T-helper 2 cell treated with Interferon-gamma antibody and Interleukin-4, amounts not matched to agents 5 μg/mL and 100 μg/mL, for 36 hours (primary cell): ENCODE measurements around the gene GRK5.
A peak's percentile ranks its signal among the peaks of the same experiment; 100 is the strongest.

Source experiments
- DNase-seq: peaks from one replicate; pipeline ENCODE4 v3.0.0; 2021; ENCODE audit warnings: low spot score
- H3K27ac Mint-ChIP-seq: one replicate; pipeline ENCODE4 v1.8.0; 2021; ENCODE audit warnings: mild to moderate bottlenecking, mixed read lengths
- H3K27me3 Mint-ChIP-seq: one replicate; pipeline ENCODE4 v1.8.0; 2021; ENCODE audit warnings: low read depth, mixed read lengths
- H3K36me3 Mint-ChIP-seq: one replicate; pipeline ENCODE4 v1.8.0; 2021; ENCODE audit warnings: low read depth, mixed read lengths
- H3K4me1 Mint-ChIP-seq: one replicate; pipeline ENCODE4 v1.8.0; 2021; ENCODE audit warnings: low read depth, mixed read lengths
- H3K4me3 Mint-ChIP-seq: one replicate; pipeline ENCODE4 v1.8.0; 2022; ENCODE audit warnings: mild to moderate bottlenecking, moderate library complexity, mixed read lengths
- H3K9me3 Mint-ChIP-seq: one replicate; pipeline ENCODE4 v1.8.0; 2021; ENCODE audit warnings: mixed read lengths

The GRK5 gene

DNA sequence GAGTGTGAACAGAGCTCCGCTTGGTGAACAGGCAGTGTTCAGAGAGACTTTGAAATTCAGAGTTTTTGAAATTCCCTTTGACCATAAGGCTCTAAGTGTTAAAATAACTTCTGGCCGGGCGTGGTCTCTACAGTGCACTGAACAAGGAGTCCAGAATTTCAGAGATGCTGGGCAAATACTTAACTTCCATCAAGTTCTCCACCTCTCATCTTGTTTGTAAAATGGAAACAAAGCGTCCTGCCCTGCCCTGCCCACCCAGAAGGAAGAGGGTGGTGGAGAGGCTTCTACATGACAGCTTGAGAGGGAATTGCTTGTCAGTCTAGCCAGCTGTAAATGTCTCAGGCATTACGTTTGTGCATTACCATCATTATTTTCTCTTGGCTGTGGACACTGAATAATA is 232.6 kb downstream of the GRK5 start:
- DNase-seq = no peak
- Mint-ChIP-seq H3K9me3 (no peaks in the 10 kb centered on the region), H3K36me3 (peaks cover 28% of the 10 kb centered on the region), H3K4me1 (peaks cover 2% of the 10 kb centered on the region), H3K4me3 (no peak overlapping the region), H3K27ac (no peak overlapping the region), H3K27me3 (no peaks in the 10 kb centered on the region)

DNA sequence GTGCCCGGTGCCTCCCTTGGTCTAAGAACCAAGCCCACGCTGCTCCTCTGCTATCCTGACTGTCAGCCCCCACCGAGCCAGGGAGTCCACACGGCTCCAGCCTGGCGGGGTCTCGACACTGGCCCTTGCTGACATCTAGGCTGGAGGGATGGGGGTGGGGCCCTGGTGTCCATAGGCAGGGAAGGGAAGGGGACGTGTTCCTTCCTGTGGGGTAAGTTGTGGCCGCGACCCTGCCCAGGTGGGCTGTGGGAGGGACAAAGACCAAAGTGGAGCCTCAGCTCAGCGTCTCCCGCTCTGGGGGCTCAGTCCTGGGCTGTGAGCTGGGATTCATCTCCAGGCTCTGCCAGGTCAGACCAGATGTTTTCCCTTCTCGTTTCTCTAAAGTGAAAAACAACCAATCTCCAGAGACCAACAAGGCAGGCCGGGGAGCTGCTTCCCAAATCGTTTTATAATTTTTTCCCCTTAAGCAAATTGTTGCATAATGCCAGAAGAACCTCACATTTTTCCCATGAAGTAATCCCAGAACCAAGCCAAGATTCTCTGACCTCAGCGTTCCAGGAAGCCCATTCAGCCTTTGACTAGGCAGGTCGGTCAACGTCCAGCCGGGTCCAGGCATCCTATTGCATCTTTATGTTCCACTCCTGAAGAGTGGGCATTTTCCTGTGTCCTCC is 233.9 kb downstream of the GRK5 start:
- Mint-ChIP-seq H3K9me3 (no peaks in the 10 kb centered on the region), H3K27ac (no peak overlapping the region), H3K4me3 (no peak overlapping the region), H3K4me1 (peaks cover 7% of the 10 kb centered on the region), H3K36me3 (peaks cover 22% of the 10 kb centered on the region), H3K27me3 (no peaks in the 10 kb centered on the region)
- no peak for DNase-seq

DNA sequence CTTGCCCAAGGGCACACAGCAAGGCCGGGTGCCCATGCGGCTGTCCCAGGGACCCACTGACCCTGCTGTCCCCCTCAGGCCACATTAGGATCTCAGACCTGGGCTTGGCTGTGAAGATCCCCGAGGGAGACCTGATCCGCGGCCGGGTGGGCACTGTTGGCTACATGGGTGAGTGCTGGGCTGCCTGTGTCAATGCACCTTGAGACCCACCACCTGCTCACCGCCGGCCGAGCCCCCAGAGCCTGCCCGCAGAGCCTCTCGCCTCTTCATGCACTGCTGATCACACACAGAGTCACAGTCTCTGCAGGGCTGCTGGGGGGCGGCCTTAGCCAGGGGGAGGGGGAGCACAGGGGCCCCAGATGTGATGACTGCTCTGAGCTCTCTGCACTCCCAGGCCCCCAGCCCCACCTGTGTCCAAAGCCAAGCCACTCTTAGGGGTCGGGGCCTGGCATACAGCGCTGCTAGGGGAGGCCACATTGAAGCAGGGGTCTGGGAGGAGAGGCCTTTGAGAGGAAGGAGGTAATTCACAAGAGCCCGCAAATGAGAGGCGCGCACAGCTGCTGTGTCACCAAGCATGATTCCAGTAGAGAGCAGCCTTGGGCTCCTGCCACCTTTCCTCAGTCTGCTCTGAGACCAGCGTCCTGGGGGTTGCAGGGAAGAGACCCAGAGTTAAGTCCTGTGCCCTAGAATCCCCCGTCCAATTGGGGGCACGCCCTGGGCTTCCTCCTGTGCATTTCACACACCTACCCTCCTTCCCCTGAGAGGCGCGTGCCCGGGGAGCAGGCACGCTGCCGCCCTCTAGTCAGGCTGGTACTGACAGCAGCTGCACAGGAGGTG is 234.8 kb downstream of the GRK5 start:
- peaks cover 20% of the 10 kb centered on the region for H3K36me3 Mint-ChIP-seq
- no peak for DNase-seq
- H3K9me3 Mint-ChIP-seq = no peaks in the 10 kb centered on the region
- no peaks in the 10 kb centered on the region for H3K27me3 Mint-ChIP-seq
- no peak overlapping the region for H3K4me3 Mint-ChIP-seq
- H3K4me1 Mint-ChIP-seq = peaks cover 7% of the 10 kb centered on the region
- no peak overlapping the region for H3K27ac Mint-ChIP-seq

DNA sequence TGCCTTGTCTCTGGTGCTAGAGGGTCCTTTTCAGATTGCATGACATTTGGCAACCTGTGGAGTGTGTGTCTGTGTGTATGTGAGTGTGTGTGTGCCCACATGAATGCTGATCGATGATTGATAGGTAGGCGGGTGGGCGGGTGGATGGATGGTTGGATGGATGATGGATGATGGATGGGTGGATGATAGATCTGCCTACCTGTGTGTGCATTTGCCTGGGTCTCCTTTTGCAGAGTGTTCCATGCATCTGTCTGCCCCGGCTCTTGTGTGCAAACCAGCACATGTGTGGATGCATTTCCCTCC is 235.3 kb downstream of the GRK5 start:
- DNase-seq = no peak
- Mint-ChIP-seq H3K36me3 (peaks cover 20% of the 10 kb centered on the region), H3K4me3 (no peak overlapping the region), H3K27me3 (no peaks in the 10 kb centered on the region), H3K9me3 (no peaks in the 10 kb centered on the region), H3K27ac (no peak overlapping the region), H3K4me1 (peaks cover 7% of the 10 kb centered on the region)

DNA sequence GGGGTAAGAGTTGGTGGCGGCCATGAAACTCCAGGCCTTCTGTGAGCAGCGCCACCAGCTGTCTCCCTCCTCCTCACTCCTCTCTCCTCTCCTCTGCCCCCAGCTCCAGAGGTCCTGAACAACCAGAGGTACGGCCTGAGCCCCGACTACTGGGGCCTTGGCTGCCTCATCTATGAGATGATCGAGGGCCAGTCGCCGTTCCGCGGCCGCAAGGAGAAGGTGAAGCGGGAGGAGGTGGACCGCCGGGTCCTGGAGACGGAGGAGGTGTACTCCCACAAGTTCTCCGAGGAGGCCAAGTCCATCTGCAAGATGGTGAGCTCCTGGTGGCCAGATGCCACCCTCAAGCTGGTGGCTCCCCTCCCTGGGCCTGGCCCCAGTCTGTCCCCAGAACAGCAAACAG is 236.1 kb downstream of the GRK5 start:
- DNase-seq = no peak
- Mint-ChIP-seq H3K9me3 (no peaks in the 10 kb centered on the region), H3K4me3 (no peak overlapping the region), H3K27me3 (no peaks in the 10 kb centered on the region), H3K27ac (no peak overlapping the region), H3K4me1 (peaks cover 7% of the 10 kb centered on the region), H3K36me3 (peaks cover 21% of the 10 kb centered on the region)

DNA sequence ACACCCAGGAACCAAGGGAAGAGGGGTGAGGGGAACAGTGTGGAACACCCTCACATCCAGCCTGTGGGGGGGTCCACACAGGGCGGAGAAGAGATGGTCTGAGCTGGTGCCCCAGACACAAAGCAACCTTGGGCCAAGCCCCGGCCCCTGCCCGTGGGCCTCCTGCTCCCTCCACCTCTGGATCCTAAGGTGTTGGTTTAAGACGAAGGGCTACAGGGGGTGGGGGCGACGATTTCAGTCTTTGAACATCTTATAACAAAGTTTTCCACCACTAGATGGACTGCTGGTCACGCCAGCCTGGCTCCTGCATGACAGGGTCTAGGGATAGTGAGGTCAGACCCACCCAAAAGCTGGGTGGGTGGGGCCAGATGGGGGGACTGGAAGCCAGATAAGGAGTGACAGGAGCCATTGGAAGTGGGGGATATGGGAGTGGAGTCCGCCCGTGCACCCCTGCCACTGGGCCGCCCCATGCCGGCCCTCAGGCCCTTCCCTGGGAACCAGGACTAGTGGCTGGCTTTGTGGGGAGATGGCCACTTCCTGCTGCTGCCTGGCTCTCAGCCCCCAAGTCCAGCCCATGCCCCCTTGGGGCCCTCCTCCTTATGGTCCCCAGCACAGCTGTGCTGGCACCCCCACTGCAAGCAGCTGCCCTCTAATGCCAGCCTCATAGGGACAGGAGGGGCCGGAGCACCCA is 236.7 kb downstream of the GRK5 start:
- H3K9me3 Mint-ChIP-seq = no peaks in the 10 kb centered on the region
- H3K27me3 Mint-ChIP-seq = no peaks in the 10 kb centered on the region
- no peak overlapping the region for H3K4me3 Mint-ChIP-seq
- DNase-seq = no peak
- H3K27ac Mint-ChIP-seq = no peak overlapping the region
- peaks cover 7% of the 10 kb centered on the region for H3K4me1 Mint-ChIP-seq
- H3K36me3 Mint-ChIP-seq = peaks cover 19% of the 10 kb centered on the region

DNA sequence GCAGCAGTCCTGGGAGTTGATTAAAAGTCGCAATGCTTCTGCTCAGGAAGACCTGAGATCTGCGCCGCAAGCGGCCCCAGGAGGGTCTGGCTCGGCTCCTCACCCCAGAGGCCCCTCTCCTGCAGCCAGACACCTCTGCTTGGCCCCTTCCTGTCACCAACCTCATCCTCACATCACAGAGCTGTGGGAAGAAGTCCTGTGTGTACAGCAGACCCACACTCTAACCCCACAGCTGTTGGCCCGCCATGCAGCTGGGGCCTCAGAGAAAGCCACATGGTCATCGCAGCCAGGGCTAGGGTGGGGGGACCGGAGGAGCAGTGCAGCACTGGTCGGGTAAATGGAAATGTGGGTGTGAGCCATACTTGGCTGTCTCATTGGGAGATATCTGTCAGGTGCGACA is 237.5 kb downstream of the GRK5 start:
- peaks cover 7% of the 10 kb centered on the region for H3K4me1 Mint-ChIP-seq
- DNase-seq = no peak
- H3K9me3 Mint-ChIP-seq = no peaks in the 10 kb centered on the region
- H3K36me3 Mint-ChIP-seq = peaks cover 23% of the 10 kb centered on the region
- no peak overlapping the region for H3K27ac Mint-ChIP-seq
- H3K4me3 Mint-ChIP-seq = no peak overlapping the region
- no peaks in the 10 kb centered on the region for H3K27me3 Mint-ChIP-seq

DNA sequence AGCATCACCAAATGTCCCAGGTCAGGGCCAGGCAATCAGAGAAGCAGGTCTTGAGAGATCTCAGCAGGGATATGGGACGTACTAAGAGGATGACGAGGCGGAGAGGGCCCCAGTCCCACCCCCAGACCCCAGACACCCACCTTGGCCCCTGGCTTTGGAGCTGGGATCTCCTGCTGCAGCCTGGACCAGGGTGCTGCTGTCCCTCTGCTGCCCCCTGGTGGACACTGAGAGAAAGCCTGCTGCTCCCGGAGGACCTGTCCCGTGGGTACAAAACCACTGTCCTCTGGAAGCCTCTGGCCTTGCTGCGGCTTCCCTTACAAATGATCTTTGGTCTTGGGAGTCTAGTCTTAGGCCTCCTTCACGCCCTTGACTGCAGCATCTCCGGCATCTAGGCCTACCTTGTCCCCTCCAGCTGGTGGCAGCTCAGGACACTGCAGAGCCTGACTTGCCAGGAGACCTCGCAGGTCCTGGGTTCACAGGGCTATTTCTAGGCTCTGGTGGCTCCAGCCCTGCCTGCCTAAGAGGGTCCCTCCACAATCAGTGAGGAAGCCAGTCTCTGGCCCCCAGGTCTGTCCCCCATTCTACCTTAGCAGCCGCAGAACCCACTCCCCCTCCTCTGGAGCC is 238.1 kb downstream of the GRK5 start:
- Mint-ChIP-seq H3K27me3 (no peaks in the 10 kb centered on the region), H3K4me1 (peaks cover 7% of the 10 kb centered on the region), H3K9me3 (no peaks in the 10 kb centered on the region), H3K27ac (no peak overlapping the region), H3K4me3 (no peak overlapping the region), H3K36me3 (peaks cover 26% of the 10 kb centered on the region)
- peak; percentile 71 for DNase-seq

DNA sequence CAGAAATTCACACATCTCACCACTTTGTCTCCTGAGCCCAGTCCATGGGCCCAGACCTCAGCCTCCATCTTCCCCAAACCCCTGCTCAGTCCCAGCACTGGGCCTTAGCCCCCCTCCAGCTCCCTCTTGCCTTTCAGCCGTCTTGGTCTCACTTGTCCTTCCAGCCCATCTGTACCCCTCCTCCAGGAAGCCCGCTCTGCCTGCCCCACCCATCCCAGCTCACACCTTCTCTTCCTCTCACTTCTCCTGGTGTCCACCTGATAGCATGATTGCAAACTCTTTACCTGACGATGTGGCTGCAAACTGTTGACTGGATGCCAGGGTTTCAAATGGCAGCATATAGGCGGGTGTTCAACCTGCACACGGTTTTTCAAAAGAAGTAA is 238.6 kb downstream of the GRK5 start:
- H3K4me1 Mint-ChIP-seq = peaks cover 7% of the 10 kb centered on the region
- peaks cover 26% of the 10 kb centered on the region for H3K36me3 Mint-ChIP-seq
- no peaks in the 10 kb centered on the region for H3K9me3 Mint-ChIP-seq
- DNase-seq = no peak
- no peaks in the 10 kb centered on the region for H3K27me3 Mint-ChIP-seq
- H3K4me3 Mint-ChIP-seq = no peak overlapping the region
- no peak overlapping the region for H3K27ac Mint-ChIP-seq

DNA sequence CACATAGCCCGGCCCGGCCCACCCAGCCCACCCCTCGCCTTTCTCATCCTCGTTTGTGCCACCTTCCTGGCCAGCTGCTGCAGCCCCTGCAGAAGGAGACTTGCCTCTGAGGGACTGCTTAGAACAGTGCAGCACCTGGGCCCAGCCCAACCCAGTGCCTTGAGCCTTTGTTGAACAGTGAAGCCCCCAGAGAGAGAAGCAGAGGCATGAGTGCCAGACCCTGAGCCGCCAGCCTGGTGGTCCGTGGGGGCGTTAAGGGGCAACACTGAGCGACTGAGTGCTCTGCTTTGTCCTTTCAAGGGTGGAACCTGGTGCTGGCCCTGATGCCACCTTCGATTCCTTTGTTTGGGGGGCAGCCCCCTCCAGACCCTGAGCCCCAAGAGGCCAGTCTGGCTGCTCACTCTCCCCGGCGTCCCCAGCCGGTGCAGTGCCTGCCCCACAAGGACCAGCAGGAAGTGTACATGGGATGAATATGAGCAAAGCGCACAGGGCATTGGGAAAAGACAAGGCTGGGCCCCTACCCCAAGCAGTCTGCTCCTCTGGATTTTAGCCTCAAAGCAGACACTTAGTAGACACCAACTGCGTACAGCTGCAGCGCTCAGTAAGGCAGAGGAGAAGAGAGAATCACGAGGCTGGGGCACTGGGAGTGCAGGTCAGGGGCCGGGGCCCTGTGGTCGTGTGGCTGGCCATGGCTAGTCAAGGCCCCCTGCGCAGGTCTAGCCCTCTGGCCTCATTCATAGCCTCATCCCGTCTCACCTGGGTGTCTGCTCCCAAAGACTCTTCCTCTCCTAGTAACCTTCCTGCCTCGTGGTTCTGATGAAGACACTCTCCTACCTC is 239.3 kb downstream of the GRK5 start:
- Mint-ChIP-seq H3K36me3 (peaks cover 23% of the 10 kb centered on the region), H3K27ac (no peak overlapping the region), H3K4me3 (no peak overlapping the region), H3K4me1 (peaks cover 7% of the 10 kb centered on the region), H3K9me3 (no peaks in the 10 kb centered on the region), H3K27me3 (no peaks in the 10 kb centered on the region)
- no peak for DNase-seq

DNA sequence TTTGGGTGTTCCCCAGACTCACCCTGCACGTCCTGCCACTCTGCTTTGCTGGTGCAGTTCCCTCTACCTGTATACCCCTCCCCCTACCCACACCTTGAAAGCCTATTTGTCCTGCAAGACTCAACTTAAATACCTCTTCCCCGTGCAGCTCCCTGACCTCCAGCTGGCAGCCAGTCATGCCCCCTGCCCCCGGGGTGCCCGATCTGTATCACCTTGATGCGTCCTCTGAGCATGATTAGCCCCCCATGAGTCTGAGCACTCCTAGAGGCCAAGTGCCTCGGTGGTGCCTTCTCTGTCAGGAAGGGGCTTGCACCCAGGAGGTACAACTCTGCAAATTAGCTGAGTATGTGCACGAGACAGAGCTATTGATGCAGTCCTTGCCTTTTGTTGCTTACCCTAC is 240.1 kb downstream of the GRK5 start:
- Mint-ChIP-seq H3K27me3 (no peaks in the 10 kb centered on the region), H3K4me1 (peaks cover 7% of the 10 kb centered on the region), H3K4me3 (no peak overlapping the region), H3K27ac (no peak overlapping the region), H3K9me3 (no peaks in the 10 kb centered on the region), H3K36me3 (peaks cover 23% of the 10 kb centered on the region)
- no peak for DNase-seq

DNA sequence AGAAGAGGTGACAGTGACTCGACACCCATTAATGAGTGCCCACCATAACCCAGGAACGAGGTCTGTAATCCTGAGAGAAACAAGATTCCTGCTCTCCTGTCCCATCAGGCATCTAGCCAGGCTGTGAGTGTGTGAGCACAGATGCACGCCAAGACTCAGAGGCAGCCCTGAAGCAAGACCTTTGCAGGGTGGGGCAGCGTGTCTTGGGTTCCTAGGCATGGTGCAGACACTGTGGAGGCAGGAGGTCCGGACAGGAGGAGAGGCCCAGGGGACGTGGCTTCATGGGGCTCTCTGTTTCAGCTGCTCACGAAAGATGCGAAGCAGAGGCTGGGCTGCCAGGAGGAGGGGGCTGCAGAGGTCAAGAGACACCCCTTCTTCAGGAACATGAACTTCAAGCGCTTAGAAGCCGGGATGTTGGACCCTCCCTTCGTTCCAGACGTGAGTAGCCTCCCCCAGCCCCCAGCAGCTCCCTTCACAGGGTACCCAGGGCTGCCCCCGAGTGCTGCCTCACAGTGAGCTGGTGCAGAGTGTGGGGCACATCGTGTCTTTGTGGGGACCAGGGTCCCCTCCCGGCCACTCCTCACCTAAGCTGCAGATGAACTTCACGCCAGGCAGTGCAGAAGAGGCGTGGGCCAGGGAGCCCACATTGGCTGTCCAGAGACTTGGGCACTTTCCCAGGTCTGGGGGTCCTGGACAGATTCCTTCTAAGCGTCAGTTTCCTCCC is 240.6 kb downstream of the GRK5 start:
- H3K9me3 Mint-ChIP-seq = no peaks in the 10 kb centered on the region
- DNase-seq = no peak
- H3K27me3 Mint-ChIP-seq = no peaks in the 10 kb centered on the region
- H3K4me3 Mint-ChIP-seq = no peak overlapping the region
- H3K4me1 Mint-ChIP-seq = peaks cover 5% of the 10 kb centered on the region
- no peak overlapping the region for H3K27ac Mint-ChIP-seq
- peaks cover 21% of the 10 kb centered on the region for H3K36me3 Mint-ChIP-seq
